Left lung (tissue), 10 donors: ENCODE results near the gene ATG13. TPM values are rescaled to one million over a fixed set of nuclear protein-coding genes. Genes with fewer than 3 reads are reported as not detected.

ENCODE experiments used
- ATAC-seq: fragments of 200-7000 bp; cut with Tn5 transposase; one replicate; pipeline ENCODE4 v1.9.1; 2020; ENCODE audit warnings: moderate library complexity
- DNase-seq, 4 donors: peaks; one replicate each; pipeline ENCODE4 v3.0.0-alpha.2; 2013 to 2020
- H3K27ac ChIP-seq, 2 donors: fragments of 200-600 bp; sonication (generic) in 1 of 2; one replicate each; pipeline versions ENCODE4 v1.5.0 to v1.8.0; 2020 to 2021
- H3K27me3 ChIP-seq, 2 donors: fragments of 200-600 bp; sonication (generic) in 1 of 2; one replicate each; pipeline versions ENCODE4 v1.5.0 to v1.8.0; 2020 to 2021
- H3K36me3 ChIP-seq, 2 donors: fragments of 200-600 bp; sonication (generic) in 1 of 2; one replicate each; pipeline versions ENCODE4 v1.5.0 to v1.8.0; 2020 to 2021
- H3K4me1 ChIP-seq, 2 donors: fragments of 200-600 bp; one replicate each; pipeline ENCODE4 v1.8.0; 2021
- H3K4me3 ChIP-seq, 2 donors: fragments of 200-600 bp; sonication (generic) in 1 of 2; one replicate each; pipeline versions ENCODE4 v1.5.0 to v1.8.0; 2020 to 2021; ENCODE audit warnings: mild to moderate bottlenecking in 1 of 2
- H3K9me3 ChIP-seq, 2 donors: fragments of 200-600 bp; sonication (generic) in 1 of 2; one replicate each; pipeline versions ENCODE4 v1.5.0 to v1.8.0; 2020 to 2021
- intact Hi-C, 2 donors: fragments of 100-400 bp; cut with DNase I; formaldehyde crosslinking; loops; one replicate each; pipeline versions ENCODE4 v1.11.2 to v1.14.2; 2022
- polyA plus RNA-seq, 6 donors: library from polyadenylated mRNA; unstranded; fragments of 120-200 nt; gene quantifications; one replicate each; pipeline ENCODE4 v1.2.1, GENCODE V29; 2013; ENCODE audit not compliant: insufficient read length in 6 of 6
- total RNA-seq, 2 donors: library from RNA; stranded (reverse); fragmentation: NEBNext Ultra II Directional; extraction: Animal tissue kit (Norgen Biotek cat#: 25700); gene quantifications; one replicate each; pipeline ENCODE4 v1.2.1, GENCODE V29; 2021
- TF ChIP-seq, protein P1 (sequence below), 2 donors: fragments of 200-600 bp; sonication (generic) in 1 of 2; IDR thresholded peaks; one replicate each; pipeline versions ENCODE4 v1.5.0 to v1.8.0; 2021; ENCODE audit warnings: antibody characterized with exemption in 2 of 2
- donor health status: DM: no; HTN: yes; CAD: no.
- donor health status: DM: no; HTN: no; CAD: no.

ATG13 gene
- total and polyA plus RNA-seq, 8 donors = 47.1 to 58.2 (median 52.3) TPM

DNA sequence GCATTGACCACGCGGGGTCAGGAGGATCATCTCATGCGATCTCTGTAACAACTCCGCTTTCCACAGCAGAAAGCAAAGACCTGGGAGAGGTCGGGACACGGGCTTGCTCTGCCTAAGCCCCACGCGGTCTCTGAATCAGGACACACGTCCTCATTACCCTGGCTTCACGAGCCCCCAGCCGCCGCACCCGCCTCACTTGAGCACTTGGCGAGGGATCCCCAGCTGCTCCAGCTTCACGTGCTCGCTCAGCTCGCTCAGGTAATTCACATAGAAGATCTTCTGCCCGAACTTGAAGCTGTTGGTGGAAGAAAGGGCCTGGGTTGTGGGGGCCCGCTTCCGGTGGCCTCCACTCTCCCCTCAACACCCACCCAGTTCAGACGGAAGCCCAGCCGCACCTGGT lies 63.5 kb downstream of the ATG13 start:
- ATAC-seq (no peak), DNase-seq (peak in 1 of 4 donors; percentile 69)
- Histone ChIP-seq H3K9me3 (no peaks in the 10 kb centered on the region), H3K27me3 (no peaks in the 10 kb centered on the region), H3K27ac (no peak overlapping the region), H3K4me3 (no peak overlapping the region), H3K36me3 (peaks cover 3 to 82% of the 10 kb centered on the region in 2 donors), H3K4me1 (peaks cover 11 to 24% of the 10 kb centered on the region in 2 donors)
- intact Hi-C loops = no loop called here
- TF ChIP-seq, protein P1, sequence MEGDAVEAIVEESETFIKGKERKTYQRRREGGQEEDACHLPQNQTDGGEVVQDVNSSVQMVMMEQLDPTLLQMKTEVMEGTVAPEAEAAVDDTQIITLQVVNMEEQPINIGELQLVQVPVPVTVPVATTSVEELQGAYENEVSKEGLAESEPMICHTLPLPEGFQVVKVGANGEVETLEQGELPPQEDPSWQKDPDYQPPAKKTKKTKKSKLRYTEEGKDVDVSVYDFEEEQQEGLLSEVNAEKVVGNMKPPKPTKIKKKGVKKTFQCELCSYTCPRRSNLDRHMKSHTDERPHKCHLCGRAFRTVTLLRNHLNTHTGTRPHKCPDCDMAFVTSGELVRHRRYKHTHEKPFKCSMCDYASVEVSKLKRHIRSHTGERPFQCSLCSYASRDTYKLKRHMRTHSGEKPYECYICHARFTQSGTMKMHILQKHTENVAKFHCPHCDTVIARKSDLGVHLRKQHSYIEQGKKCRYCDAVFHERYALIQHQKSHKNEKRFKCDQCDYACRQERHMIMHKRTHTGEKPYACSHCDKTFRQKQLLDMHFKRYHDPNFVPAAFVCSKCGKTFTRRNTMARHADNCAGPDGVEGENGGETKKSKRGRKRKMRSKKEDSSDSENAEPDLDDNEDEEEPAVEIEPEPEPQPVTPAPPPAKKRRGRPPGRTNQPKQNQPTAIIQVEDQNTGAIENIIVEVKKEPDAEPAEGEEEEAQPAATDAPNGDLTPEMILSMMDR (IDR thresholded peaks at IDR 0.05) = no peak

- intact Hi-C loops = no loop called here
- Histone ChIP-seq H3K27ac (no peak overlapping the region), H3K36me3 (peaks cover 3 to 89% of the 10 kb centered on the region in 2 donors), H3K4me1 (peaks cover under 1 to 14% of the 10 kb centered on the region in 2 donors), H3K27me3 (no peaks in the 10 kb centered on the region), H3K9me3 (no peaks in the 10 kb centered on the region), H3K4me3 (no peak overlapping the region)
- no peak for ATAC-seq
- DNase-seq = no peak
- TF ChIP-seq, protein P1 (IDR thresholded peaks at IDR 0.05) = no peak
These were observed 64.5 kb downstream of the ATG13 start for GRCh38 chr11:46681814-46682213.

DNA sequence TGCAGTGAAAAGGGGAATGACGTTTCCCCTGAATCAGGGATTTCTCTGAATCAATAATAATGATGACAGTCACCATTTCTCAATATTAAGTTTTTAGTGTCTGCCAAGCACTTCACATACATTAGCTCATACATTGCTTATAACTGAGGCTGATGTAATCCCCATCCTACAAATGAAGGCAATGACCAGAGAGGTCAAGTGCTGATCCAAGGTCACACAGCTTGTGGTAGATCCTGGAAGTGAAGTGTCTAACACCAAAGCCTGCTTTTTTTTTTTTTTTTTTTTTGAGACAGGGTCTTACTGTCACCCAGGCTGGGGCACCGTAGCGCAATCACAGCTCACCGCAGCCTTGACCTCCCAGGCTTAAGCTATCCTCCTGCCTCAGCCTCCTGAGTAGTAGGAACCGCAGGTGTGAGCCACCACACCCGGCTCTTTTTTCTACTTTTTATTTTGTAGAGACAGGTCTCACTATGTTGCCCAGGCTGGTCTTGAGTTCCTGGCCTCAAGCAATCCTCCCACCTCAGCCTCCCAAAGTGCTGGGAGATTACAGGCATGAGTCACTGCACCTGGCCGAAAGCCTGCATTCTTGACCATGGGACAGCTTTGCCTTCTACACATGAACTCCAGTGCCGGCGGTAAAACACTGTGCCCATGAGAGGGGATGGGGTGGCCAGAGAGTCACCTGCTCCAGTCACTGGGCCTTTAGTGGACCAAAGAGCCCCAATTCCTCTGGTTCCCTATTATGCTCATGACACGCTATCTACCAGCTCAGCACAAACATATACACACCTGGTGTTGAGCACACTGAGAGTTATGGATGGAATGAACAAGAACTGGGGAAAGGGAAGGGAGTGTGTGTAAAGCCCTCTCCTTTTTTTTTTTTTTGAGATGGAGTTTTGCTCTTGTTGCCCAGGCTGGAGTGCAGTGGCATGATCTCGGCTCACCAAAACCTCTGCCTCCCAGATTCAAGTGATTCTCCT lies 65.7 kb downstream of the ATG13 start:
- TF ChIP-seq, protein P1 (IDR thresholded peaks at IDR 0.05) = no peak
- DNase-seq = no peak
- intact Hi-C loops = no loop called here

GRCh38 chr11:46684367-46684766 lies 67.0 kb downstream of the ATG13 start:
- Histone ChIP-seq H3K4me3 (no peak overlapping the region), H3K9me3 (no peaks in the 10 kb centered on the region), H3K4me1 (peaks cover 0 to 6% of the 10 kb centered on the region in 2 donors), H3K27me3 (no peaks in the 10 kb centered on the region), H3K36me3 (peaks cover 0 to 86% of the 10 kb centered on the region in 2 donors), H3K27ac (no peak overlapping the region)
- ATAC-seq = no peak
- intact Hi-C loops = no loop called here
- DNase-seq = no peak
- TF ChIP-seq, protein P1 (IDR thresholded peaks at IDR 0.05) = no peak

More for the DNA sequence above, 65.7 kb downstream of the ATG13 start:
- no peaks in the 10 kb centered on the region for H3K9me3 ChIP-seq
- no peak overlapping the region for H3K27ac ChIP-seq
- peaks cover 0 to 6% of the 10 kb centered on the region in 2 donors for H3K4me1 ChIP-seq
- no peaks in the 10 kb centered on the region for H3K27me3 ChIP-seq
- peaks cover 3 to 90% of the 10 kb centered on the region in 2 donors for H3K36me3 ChIP-seq
- no peak overlapping the region for H3K4me3 ChIP-seq
- no peak for ATAC-seq
